Measurements from ENCODE around the gene CXorf65. TPM values are rescaled to one million over a fixed set of nuclear protein-coding genes. Genes with fewer than 3 reads are reported as not detected.
A peak's percentile ranks its signal among the peaks of the same experiment; 100 is the strongest.

The CXorf65 gene
- total RNA-seq, 1 donor from 2014 or later, result 14.5 TPM

DNA sequence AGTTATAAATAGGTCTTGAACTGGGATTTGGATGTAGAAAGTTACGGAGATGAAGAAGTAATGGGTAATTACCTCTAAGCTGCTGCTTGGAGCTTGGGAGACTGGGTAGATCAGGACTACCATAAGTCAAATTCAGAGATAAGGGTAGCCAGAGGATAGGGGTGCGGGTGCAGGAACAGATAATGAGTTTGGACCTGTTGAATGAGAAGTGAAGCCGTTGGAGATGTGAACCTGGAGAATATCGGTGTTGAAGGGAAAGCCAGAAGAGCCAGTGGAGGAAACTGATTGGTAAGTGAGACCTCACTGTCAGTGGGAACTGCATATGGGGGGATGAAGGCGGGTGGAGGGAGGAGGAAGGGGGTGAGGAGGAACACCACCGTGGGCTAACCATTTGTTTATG, 11.5 kb downstream of the CXorf65 start:
- no peak for DNase-seq
- TF ChIP-seq CTCF (IDR thresholded peaks at IDR 0.05), result no peak
- no peak overlapping the region for H3K27ac Mint-ChIP-seq
- peaks cover 26% of the 10 kb centered on the region for H3K4me1 Mint-ChIP-seq
- peaks cover 2% of the 10 kb centered on the region for H3K36me3 Mint-ChIP-seq (ENCODE audit: low read depth)
- intact Hi-C loops (cut with micrococcal nuclease), result loop anchor here (1.0 to 10.0 kb wide), 5 partner anchors 23 to 960 kb away; partner anchors contain the start of genes IGBP1, MED12, SNX12 and TAF1
- CTCF ChIA-PET, result no interaction called here
- peak overlapping the region; percentile 95 for H3K4me3 Mint-ChIP-seq
- no peaks in the 10 kb centered on the region for H3K9me3 Mint-ChIP-seq
- ATAC-seq (ENCODE audit: low read depth), result no peak
- POLR2A ChIA-PET, result interaction anchor here (0.7 to 4.0 kb wide), 2 partner anchors 11 to 16 kb away, joined by 4 to 36 read pairs; partner anchors contain the start of gene IL2RG
- H3K27me3 Mint-ChIP-seq, result no peaks in the 10 kb centered on the region

- POLR2A ChIA-PET, result no interaction called here
- Mint-ChIP-seq H3K27me3 (no peaks in the 10 kb centered on the region), H3K36me3 (ENCODE audit: low read depth) (peaks cover 2% of the 10 kb centered on the region), H3K4me3 (no peak overlapping the region), H3K4me1 (peaks cover 10% of the 10 kb centered on the region), H3K27ac (no peak overlapping the region), H3K9me3 (no peaks in the 10 kb centered on the region)
- no peak for TF ChIP-seq CTCF (IDR thresholded peaks at IDR 0.05)
- DNase-seq (no peak), ATAC-seq (ENCODE audit: low read depth) (no peak)
- intact Hi-C loops (cut with micrococcal nuclease), result loop anchor here (10.0 kb wide), 1 partner anchor 956 kb away; the partner anchor contains the start of gene IGBP1
- CTCF ChIA-PET, result no interaction called here
These were observed 15.3 kb downstream of the CXorf65 start for GRCh38 chrX:71091263-71091662.

DNA sequence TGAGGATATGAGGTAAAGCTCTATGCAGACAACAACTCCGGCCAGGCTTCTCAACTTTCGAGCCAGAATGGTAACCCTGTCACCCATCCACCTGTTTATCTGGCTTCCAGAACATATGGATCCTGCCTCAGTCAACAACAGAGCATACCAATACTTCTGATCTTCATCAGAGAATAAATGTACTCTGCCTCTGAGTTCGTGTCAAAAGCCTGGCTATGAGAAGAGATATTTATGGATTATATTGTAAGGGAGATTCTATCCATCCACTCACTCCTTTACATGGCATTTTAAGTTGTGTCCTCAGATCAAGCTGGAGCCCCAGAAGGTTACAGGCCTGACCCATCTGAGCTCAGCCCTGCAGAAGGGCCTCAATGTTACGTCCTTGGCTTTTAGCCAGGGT, 20.6 kb downstream of the CXorf65 start:
- H3K4me3 Mint-ChIP-seq, result no peak overlapping the region
- no peaks in the 10 kb centered on the region for H3K27me3 Mint-ChIP-seq
- ATAC-seq (ENCODE audit: low read depth) (no peak), DNase-seq (no peak)
- H3K9me3 Mint-ChIP-seq, result no peaks in the 10 kb centered on the region
- no peaks in the 10 kb centered on the region for H3K36me3 Mint-ChIP-seq (ENCODE audit: low read depth)
- intact Hi-C loops (cut with micrococcal nuclease), result no loop called here
- no peak overlapping the region for H3K27ac Mint-ChIP-seq
- no peak for TF ChIP-seq CTCF (IDR thresholded peaks at IDR 0.05)
- H3K4me1 Mint-ChIP-seq, result no peaks in the 10 kb centered on the region
- CTCF ChIA-PET, result no interaction called here
- POLR2A ChIA-PET, result interaction anchor here (0.6 kb wide), 1 partner anchor 123 kb away, joined by 7 read pairs; no protein-coding TSS in a partner anchor

DNA sequence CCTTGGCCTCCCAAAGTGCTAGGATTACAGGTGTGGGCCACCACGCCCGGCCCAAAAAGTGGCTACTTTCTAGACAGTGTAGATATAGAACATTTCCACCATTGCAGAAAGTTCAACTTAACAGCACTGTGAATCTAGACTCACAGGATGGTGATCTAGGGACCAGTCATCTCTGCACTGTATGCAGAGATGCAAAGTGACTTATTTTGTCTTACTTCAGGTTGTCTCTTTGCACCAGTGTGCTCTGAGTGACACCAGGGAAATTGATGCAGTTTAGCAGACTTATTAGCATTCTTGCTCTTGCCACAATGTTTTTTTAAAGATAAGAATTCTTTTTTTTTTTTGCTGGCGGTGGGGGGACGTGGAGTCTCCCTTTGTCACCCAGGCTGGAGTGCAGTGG, 23.7 kb downstream of the CXorf65 start:
- Mint-ChIP-seq H3K9me3 (no peaks in the 10 kb centered on the region), H3K4me3 (no peak overlapping the region), H3K27me3 (no peaks in the 10 kb centered on the region), H3K4me1 (no peaks in the 10 kb centered on the region), H3K36me3 (ENCODE audit: low read depth) (no peaks in the 10 kb centered on the region), H3K27ac (no peak overlapping the region)
- DNase-seq (no peak), ATAC-seq (ENCODE audit: low read depth) (no peak)
- TF ChIP-seq CTCF (IDR thresholded peaks at IDR 0.05), result no peak
- intact Hi-C loops (cut with micrococcal nuclease), result no loop called here
- ChIA-PET CTCF (no interaction called here), POLR2A (interaction anchor here (0.7 kb wide), 1 partner anchor 70 kb away, joined by 3 read pairs; no protein-coding TSS in a partner anchor)

DNA sequence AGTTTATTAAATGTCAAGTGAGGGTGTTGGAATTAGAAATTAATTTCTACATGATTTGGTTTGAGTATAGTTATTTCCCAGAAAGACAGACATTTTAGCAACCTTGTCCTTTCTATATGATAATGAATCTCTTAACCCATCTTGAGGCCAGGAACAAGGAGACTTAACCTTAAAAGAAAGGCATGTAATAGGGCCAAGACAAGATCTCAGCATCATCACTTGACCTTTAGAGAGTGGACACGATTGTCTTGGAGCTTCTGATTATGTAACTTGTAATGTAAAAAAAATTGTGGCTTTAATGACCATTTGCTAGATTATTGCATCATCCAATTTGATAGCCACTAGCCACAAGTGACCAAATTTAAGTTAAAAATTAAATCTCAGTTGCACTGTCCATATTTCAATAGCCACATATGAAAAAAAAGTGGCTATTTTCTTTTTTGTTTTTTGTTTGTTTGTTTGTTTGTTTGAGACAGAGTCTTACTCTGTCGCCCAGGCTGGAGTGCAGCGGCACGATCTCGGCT, 24.4 kb downstream of the CXorf65 start:
- ATAC-seq (ENCODE audit: low read depth), result no peak

More for the DNA sequence above, 24.4 kb downstream of the CXorf65 start:
- CTCF ChIA-PET, result no interaction called here
- H3K36me3 Mint-ChIP-seq (ENCODE audit: low read depth), result no peaks in the 10 kb centered on the region
- POLR2A ChIA-PET, result no interaction called here
- no peaks in the 10 kb centered on the region for H3K4me1 Mint-ChIP-seq
- H3K9me3 Mint-ChIP-seq, result no peaks in the 10 kb centered on the region
- no peak overlapping the region for H3K4me3 Mint-ChIP-seq
- intact Hi-C loops (cut with micrococcal nuclease), result no loop called here
- TF ChIP-seq CTCF (IDR thresholded peaks at IDR 0.05), result no peak
- H3K27ac Mint-ChIP-seq, result no peak overlapping the region
- no peaks in the 10 kb centered on the region for H3K27me3 Mint-ChIP-seq
- DNase-seq, result no peak

Measured in activated B cell treated with CpG ODN at 0.5 μM for 24 hours (primary cell).